Nephron (organoid): ENCODE measurements around the gene STEEP1.
"Not testable (repeated sequence)": the region's sequence is repeated elsewhere in the genome, so short reads cannot be mapped to it uniquely, and the experiment has no call there.

Experiments used
- H3K27ac Mint-ChIP-seq, 3 experiments: 2 replicates each; pipeline ENCODE4 v1.8.0; 2020; ENCODE audit warnings: mixed read lengths in 3 of 3, mild to moderate bottlenecking in 2 of 3, moderate library complexity in 1 of 3
- H3K27me3 Mint-ChIP-seq: 2 replicates; pipeline ENCODE4 v1.8.0; 2021; ENCODE audit warnings: low read depth, mild to moderate bottlenecking, moderate library complexity, mixed read lengths
- H3K36me3 Mint-ChIP-seq: 2 replicates; pipeline ENCODE4 v1.8.0; 2020; ENCODE audit warnings: low read depth, mixed read lengths
- H3K4me1 Mint-ChIP-seq: 2 replicates; pipeline ENCODE4 v1.8.0; 2020; ENCODE audit warnings: mixed read lengths
- H3K4me3 Mint-ChIP-seq, 3 experiments: 2 replicates each; pipeline ENCODE4 v1.8.0; 2020; ENCODE audit warnings: mild to moderate bottlenecking in 3 of 3, mixed read lengths in 3 of 3, moderate library complexity in 2 of 3
- H3K9me3 Mint-ChIP-seq: 2 replicates; pipeline ENCODE4 v1.8.0; 2020; ENCODE audit warnings: mixed read lengths
- CTCF ChIP-seq, 3 experiments: fragments of 200-600 bp; sonication (generic); IDR thresholded peaks; one replicate each; pipeline ENCODE4 v1.5.0; 2021; ENCODE audit warnings: antibody characterized with exemption in 3 of 3; ENCODE audit not compliant: unreplicated experiment in 3 of 3

The STEEP1 gene

GRCh38 chrX:119505945-119506344 is 59.3 kb downstream of the STEEP1 start:
- Mint-ChIP-seq H3K36me3 (no peaks in the 10 kb centered on the region), H3K27me3 (peaks cover 2% of the 10 kb centered on the region), H3K27ac (no peak overlapping the region), H3K4me1 (no peaks in the 10 kb centered on the region), H3K4me3 (no peak overlapping the region), H3K9me3 (peaks cover 6% of the 10 kb centered on the region)
- TF ChIP-seq CTCF (IDR thresholded peaks at IDR 0.05; ENCODE audit: unreplicated experiment in 3 of 3): no peak

GRCh38 chrX:119505145-119505544 is 60.1 kb downstream of the STEEP1 start:
- H3K9me3 Mint-ChIP-seq, H3K36me3 Mint-ChIP-seq, H3K27me3 Mint-ChIP-seq, H3K4me1 Mint-ChIP-seq, H3K4me3 Mint-ChIP-seq, H3K27ac Mint-ChIP-seq: not testable (repeated sequence)

GRCh38 chrX:119503484-119503861 is 61.7 kb downstream of the STEEP1 start:
- no peak for TF ChIP-seq CTCF (IDR thresholded peaks at IDR 0.05; ENCODE audit: unreplicated experiment in 3 of 3)
- H3K27ac Mint-ChIP-seq: no peak overlapping the region
- no peaks in the 10 kb centered on the region for H3K36me3 Mint-ChIP-seq
- H3K4me3 Mint-ChIP-seq: no peak overlapping the region
- peaks cover 12% of the 10 kb centered on the region for H3K9me3 Mint-ChIP-seq
- peaks cover 3% of the 10 kb centered on the region for H3K27me3 Mint-ChIP-seq
- no peaks in the 10 kb centered on the region for H3K4me1 Mint-ChIP-seq

GRCh38 chrX:119502727-119503483 is 62.3 kb downstream of the STEEP1 start:
- TF ChIP-seq CTCF (IDR thresholded peaks at IDR 0.05; ENCODE audit: unreplicated experiment in 3 of 3): no peak
- Mint-ChIP-seq H3K27me3 (peaks cover 3% of the 10 kb centered on the region), H3K9me3 (peaks cover 12% of the 10 kb centered on the region), H3K4me1 (no peaks in the 10 kb centered on the region), H3K27ac (no peak overlapping the region), H3K4me3 (no peak overlapping the region), H3K36me3 (no peaks in the 10 kb centered on the region)

- TF ChIP-seq CTCF (IDR thresholded peaks at IDR 0.05; ENCODE audit: unreplicated experiment in 3 of 3): no peak
- H3K36me3 Mint-ChIP-seq: no peaks in the 10 kb centered on the region
- peaks cover 11% of the 10 kb centered on the region for H3K9me3 Mint-ChIP-seq
- no peak overlapping the region for H3K27ac Mint-ChIP-seq
- H3K4me3 Mint-ChIP-seq: no peak overlapping the region
- peaks cover 7% of the 10 kb centered on the region for H3K27me3 Mint-ChIP-seq
- no peaks in the 10 kb centered on the region for H3K4me1 Mint-ChIP-seq
These were observed 63.6 kb downstream of the STEEP1 start for GRCh38 chrX:119501511-119502148.

- no peaks in the 10 kb centered on the region for H3K4me1 Mint-ChIP-seq
- no peak overlapping the region for H3K27ac Mint-ChIP-seq
These were observed 65.0 kb downstream of the STEEP1 start for GRCh38 chrX:119500061-119500800.

More at GRCh38 chrX:119500061-119500800, 65.0 kb downstream of the STEEP1 start:
- H3K27me3 Mint-ChIP-seq: peaks cover 7% of the 10 kb centered on the region
- no peak for TF ChIP-seq CTCF (IDR thresholded peaks at IDR 0.05; ENCODE audit: unreplicated experiment in 3 of 3)
- no peak overlapping the region for H3K4me3 Mint-ChIP-seq
- peaks cover 9% of the 10 kb centered on the region for H3K9me3 Mint-ChIP-seq
- H3K36me3 Mint-ChIP-seq: no peaks in the 10 kb centered on the region
